SK-N-SH treated with all-trans-retinoic acid at 6 μM for 48 hours (cell line): ENCODE measurements around the gene CCDC82.

Experiments used
- ARNTL ChIP-seq: fragments of 450-650 bp; formaldehyde crosslinking; IDR thresholded peaks from 2 replicates; pipeline ENCODE4 v1.5.0; 2020; ENCODE audit warnings: low read depth, mild to moderate bottlenecking, moderate library complexity, borderline replicate concordance
- CSRNP3 ChIP-seq: fragments of 250-450 bp; sonication (Bioruptor Pico); IDR thresholded peaks from 2 replicates; pipeline ENCODE4 v1.5.1; 2021; ENCODE audit warnings: mild to moderate bottlenecking, moderate library complexity
- GLIS3 ChIP-seq: fragments of 250-450 bp; sonication (Bioruptor Pico); IDR thresholded peaks from 2 replicates; pipeline ENCODE4 v1.5.0; 2020; ENCODE audit warnings: mild to moderate bottlenecking, moderate library complexity
- PPARA ChIP-seq: fragments of 250-450 bp; sonication (Bioruptor Pico); IDR thresholded peaks from 2 replicates; pipeline ENCODE4 v1.5.0; 2020; ENCODE audit warnings: mild to moderate bottlenecking, borderline replicate concordance
- SNAI2 ChIP-seq: fragments of 250-450 bp; sonication (Bioruptor Pico); IDR thresholded peaks from 2 replicates; pipeline ENCODE4 v1.5.0; 2020; ENCODE audit warnings: mild to moderate bottlenecking, moderate library complexity
- TSHZ2 ChIP-seq: fragments of 250-450 bp; sonication (Bioruptor Pico); IDR thresholded peaks from 2 replicates; pipeline ENCODE4 v1.5.0; 2020; ENCODE audit warnings: mild to moderate bottlenecking, moderate library complexity
- ZFP30 ChIP-seq: fragments of 450-650 bp; formaldehyde crosslinking; IDR thresholded peaks from 2 replicates; pipeline ENCODE4 v1.5.0; 2022; ENCODE audit warnings: mild to moderate bottlenecking, moderate library complexity

- TF ChIP-seq PPARA (CRISPR knock-in tag) = no peak
- no peak for TF ChIP-seq CSRNP3 (CRISPR knock-in tag)
- no peak for TF ChIP-seq TSHZ2 (CRISPR knock-in tag)
- no peak for TF ChIP-seq ZFP30 (CRISPR knock-in tag)
- no peak for TF ChIP-seq GLIS3 (CRISPR knock-in tag)
- TF ChIP-seq SNAI2 = no peak
- TF ChIP-seq ARNTL (CRISPR knock-in tag) = no peak
Measured at GRCh38 chr11:96311120-96311568, 78.6 kb downstream of the CCDC82 start.
